GM19467 (cell line): ENCODE measurements around the gene ATF5.
"Not testable (repeated sequence)": the region's sequence is repeated elsewhere in the genome, so short reads cannot be mapped to it uniquely, and the experiment has no call there.

ENCODE experiments used
- ATAC-seq: cut with Tn5 transposase; IDR thresholded peaks from one replicate; pipeline ENCODE4 v1.9.1; 2021; ENCODE audit warnings: mild to moderate bottlenecking, moderate library complexity; ENCODE audit not compliant: unreplicated experiment

Gene ATF5

GRCh38 chr19:49921871-49922795 is 6.9 kb upstream of the ATF5 start:
- no peak for ATAC-seq

GRCh38 chr19:49923055-49924003 is 5.7 kb upstream of the ATF5 start:
- no peak for ATAC-seq

GRCh38 chr19:49924004-49924880 is 4.8 kb upstream of the ATF5 start:
- ATAC-seq: no peak

- ATAC-seq: not testable (repeated sequence)
Measured at GRCh38 chr19:49924881-49925210, 4.2 kb upstream of the ATF5 start.

- ATAC-seq: no peak
Measured at GRCh38 chr19:49925486-49925885, 3.5 kb upstream of the ATF5 start.

- ATAC-seq: no peak
Measured at GRCh38 chr19:49926515-49926914, 2.5 kb upstream of the ATF5 start.

GRCh38 chr19:49927526-49928264 is 1.3 kb upstream of the ATF5 start:
- no peak for ATAC-seq

GRCh38 chr19:49929611-49930482 is 842 bp downstream of the ATF5 start:
- peak; percentile 63 for ATAC-seq

- ATAC-seq: no peak
Measured at GRCh38 chr19:49930483-49931011, 1.5 kb downstream of the ATF5 start.

GRCh38 chr19:49931293-49932040 is 2.5 kb downstream of the ATF5 start:
- ATAC-seq: no peak

GRCh38 chr19:49932041-49932451 is 3.0 kb downstream of the ATF5 start:
- ATAC-seq: no peak

- ATAC-seq: no peak
Measured at GRCh38 chr19:49932731-49933131, 3.7 kb downstream of the ATF5 start.

GRCh38 chr19:49933643-49934042 is 4.6 kb downstream of the ATF5 start:
- no peak for ATAC-seq

- ATAC-seq: no peak
Measured at GRCh38 chr19:49936549-49936948, 7.5 kb downstream of the ATF5 start.

- no peak for ATAC-seq
Measured at GRCh38 chr19:49937750-49938381, 8.9 kb downstream of the ATF5 start.

- ATAC-seq: no peak
Measured at GRCh38 chr19:49938662-49939061, 9.7 kb downstream of the ATF5 start.

GRCh38 chr19:49939721-49940481 is 10.9 kb downstream of the ATF5 start:
- ATAC-seq: no peak
